Measurements from ENCODE around the gene ZBTB42.

ZBTB42 gene

DNA sequence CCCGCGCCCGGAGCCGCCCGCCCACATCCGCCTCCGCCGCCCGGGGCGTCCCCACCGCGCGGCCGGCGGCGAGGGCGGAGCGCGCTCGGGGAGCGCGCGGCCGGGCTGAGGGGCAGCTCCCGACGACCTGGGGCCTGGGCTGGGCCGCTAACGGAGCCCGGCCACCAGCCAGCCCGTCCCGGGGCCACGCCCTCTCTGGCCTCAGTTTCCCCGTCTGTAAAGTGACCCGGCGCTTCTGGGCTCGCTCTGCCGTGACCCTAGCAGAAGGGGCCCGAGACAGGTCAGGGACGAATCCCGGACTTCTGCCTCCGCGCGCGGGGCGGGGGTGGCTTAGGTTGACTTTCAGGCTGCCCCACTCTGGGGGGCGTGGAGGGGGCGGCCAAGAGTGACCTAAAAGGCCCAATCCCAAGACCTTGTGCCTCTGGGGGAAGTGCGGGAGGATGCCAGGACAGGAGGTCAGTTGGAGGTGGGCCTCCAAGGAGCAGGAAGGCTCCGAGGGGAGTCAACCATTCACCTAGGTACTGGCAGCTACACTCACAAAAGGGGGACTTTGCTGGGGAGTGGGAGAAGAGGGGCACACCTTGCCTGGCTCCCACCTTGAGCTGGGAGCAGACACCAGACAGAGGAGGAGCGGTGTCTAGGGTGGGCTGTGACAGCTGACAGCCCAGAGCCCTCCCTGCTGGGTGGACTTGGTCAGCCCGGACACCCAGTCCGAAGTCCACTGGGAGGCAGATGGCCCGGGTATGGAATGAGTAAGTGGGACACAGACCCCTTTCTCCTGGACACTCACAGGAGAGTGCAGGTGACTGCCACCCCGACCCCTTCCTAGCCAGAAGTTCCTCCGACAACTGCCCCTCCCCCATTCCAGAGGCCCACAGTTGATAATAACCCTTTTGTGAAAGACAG lies 4.9 kb upstream of the ZBTB42 start:
- peak; percentile 50 for DNase-seq (ENCODE audit: low read depth)

DNA sequence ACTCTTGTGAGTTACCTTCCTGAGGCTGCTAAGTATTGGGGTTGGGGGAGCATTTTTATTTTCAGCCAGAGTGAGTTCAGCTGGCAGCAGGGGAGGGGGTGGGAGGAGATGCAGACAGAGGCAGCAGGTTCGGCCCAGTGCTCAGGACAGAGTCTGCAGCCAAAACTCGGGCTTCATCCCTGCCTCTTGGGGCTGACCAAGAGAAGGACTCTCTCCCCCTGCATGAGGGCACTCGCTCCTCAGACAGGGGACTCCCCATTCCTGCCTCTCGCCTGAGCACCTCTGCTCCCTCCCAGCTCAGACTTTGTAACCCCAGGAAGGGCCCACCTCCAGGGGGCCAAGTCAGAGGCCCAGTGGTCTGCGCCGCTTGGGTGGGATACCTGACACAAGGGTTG lies 4.2 kb upstream of the ZBTB42 start:
- no peak for DNase-seq (ENCODE audit: low read depth)

DNA sequence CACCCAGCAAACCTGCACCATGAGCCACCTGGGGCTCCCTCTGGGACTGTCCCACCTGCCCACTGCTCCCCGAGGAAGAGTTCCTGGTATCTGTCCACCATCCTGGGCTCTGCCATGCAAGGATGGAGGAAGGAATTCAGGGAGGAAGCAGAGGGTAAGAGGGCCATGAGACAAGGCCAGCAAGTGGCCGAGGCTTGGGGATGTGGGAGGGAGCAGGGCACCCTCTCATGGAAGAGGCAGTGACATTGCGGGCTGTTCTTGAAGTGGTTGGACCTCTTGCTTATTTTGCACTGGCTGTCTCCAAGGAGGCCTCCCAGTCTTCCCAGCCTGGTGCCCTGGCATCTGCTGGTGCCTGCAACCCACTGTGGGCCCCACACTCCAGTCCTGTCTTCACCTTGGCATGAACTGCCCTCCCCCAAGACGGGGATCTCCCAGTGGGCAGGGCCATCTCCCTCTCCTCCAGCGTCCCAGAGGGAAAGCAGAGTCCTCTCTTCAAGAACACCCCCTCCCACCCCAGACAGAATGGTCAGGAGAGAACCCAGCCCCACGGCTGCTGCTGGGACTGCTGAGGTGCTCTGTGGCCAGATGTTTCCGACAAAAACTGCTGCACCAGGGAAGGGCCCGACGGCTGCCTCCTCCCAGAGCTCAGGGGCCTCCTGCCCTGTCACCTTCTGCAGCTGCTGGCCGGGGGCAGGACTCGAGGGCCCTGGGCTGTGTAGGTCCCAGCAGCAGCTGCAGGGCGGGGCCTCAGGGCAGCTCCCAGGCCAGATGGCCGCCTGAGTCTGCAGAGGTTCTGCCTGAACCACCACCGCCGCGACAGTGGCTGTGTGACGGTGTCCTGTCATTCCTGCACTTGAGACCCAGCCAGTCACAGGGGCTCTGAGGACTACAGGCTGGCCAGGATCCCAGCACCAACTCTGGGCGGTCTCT lies 3.5 kb upstream of the ZBTB42 start:
- DNase-seq (ENCODE audit: low read depth): no peak

DNA sequence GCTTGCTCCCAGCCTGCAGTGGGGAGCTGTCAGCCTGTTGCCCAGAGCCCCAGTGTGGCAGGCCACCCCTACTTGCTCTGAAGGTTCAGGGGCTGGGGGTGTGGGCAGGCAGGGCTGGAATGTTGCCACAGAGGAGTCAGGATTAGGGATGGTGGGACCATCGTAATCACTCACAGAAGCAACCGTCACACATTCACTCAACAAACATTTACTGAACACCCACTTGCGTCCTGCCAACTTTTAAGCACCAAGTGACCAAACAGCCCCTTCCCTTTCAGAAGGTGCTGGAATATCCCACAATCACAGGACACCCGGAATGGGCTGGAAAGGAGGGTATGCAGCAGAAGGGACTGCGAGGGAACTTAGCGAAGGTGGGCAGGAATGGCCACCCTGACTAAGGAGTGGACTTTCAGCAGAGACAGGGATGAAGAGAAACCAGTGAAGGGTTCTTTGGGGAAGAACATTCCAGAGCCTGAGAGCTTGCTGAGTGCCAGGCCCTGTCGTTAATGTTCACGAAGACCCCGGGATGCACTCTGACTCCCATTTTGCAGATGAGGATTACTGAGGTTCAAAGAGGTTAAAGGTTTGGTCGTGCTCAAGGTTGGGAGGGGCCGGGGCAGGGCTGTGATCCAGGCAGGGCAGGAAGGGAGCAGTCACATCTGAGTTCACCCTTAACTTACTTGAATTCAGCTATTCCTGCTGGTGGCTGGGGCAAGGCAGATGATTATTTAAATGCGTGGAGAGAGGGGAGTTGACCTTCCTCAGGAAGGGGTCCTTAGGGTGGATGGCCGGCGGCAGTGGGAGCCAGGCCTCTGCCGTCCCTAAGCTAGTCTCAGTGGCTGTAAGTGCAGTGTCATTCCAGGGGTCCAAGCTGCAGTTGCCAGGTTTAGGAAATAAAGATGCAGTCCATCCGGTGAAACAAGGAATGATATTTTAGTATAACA lies 2.3 kb upstream of the ZBTB42 start:
- no peak for DNase-seq (ENCODE audit: low read depth)

DNA sequence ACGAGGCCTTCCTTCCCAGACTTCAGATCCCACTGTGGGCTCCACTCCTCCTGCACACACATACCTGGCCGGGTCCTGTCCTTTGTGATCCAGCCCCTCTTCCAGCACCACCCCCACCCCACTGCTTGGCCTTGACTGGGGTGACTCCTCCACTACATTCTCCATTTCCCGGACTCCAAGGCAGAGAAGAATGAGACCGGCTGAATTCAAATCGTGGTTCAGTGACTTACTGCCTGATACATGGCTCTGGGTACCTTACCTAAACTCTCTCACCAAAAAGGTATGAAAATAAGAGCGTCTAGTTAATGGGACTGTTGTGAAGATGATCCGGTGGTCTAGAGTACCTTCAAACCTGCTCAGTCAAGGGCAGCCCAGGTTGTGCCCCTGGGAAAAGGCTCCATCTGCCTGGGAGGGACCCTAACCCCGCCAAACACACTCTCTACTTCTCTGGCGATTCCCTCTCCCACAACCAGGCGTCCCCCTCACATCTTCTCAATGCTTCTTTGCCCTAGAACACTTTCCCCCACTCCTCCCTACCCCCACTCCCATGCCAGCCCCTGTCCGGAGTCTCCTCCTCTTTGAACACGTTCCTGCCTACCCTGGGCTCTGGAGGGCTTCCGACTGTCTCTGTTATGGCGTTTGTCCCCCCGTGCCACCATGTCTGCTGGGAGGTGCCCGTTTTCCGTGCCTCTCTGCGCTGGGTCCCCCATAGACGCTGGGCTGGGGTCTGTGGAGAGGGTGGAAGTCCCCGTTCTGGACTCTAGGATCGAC lies 1.5 kb upstream of the ZBTB42 start:
- DNase-seq (ENCODE audit: low read depth): peak; percentile 26

DNA sequence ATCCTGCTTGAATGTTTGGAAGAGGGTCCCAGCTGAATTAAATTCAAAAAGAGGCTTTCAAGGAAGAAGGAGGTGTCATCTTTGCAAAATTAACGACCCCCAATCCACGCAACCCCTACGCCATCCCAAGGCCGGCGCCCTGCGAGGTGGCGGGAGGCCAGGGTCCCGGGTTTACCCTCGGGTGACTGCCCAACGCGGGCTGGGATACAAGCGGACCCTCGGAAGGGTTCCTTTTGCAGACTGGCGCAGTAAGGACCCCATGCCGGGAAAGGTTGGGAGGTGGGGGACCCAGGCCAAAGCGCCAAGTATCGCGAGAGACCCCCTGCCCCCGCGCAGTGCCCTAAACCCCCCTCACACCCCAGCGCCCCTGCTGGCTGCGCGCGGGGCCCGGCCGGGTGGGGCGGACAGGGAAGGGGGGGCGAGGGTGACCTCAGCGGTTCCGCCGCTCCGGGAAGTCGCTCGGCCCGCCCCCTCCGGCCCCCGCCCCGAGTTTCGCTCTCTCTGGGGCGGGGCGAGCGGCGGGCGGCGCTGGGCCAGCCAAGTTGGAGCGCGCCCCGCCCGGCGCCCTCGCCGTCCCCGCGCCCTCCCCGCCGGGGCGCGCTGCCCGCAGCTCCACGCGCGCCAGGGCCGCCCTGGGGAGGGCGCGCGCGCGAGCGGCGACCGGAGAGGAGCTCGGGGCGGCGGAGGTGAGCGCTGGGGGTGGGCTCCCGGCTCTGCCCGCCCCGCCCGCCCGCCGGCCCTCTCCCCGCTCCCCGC lies 708 bp upstream of the ZBTB42 start:
- peak; percentile 82 for DNase-seq (ENCODE audit: low read depth)

DNA sequence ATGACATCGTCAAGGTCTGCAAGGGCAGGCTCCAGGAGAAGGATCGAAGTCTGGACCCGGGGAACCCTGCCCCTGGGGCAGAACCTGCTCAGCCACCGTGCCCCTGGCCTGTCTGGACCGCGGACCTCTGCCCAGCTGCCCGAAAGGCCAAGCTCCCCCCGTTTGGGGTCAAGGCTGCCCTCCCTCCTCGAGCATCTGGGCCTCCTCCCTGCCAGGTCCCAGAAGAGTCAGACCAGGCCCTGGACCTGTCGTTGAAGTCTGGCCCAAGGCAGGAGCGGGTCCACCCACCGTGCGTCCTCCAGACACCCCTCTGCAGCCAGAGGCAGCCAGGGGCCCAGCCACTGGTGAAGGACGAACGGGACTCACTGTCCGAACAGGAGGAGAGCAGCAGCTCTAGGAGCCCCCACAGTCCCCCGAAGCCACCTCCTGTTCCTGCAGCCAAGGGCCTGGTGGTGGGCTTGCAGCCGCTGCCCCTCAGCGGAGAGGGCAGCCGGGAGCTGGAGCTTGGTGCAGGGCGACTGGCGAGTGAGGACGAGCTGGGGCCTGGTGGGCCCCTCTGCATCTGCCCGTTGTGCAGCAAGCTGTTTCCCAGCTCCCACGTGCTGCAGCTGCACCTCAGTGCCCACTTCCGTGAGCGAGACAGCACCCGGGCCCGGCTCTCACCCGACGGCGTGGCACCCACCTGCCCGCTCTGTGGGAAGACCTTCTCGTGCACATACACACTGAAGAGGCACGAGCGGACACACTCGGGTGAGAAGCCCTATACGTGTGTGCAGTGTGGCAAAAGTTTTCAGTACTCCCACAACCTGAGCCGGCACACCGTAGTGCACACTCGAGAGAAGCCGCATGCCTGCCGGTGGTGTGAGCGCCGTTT lies 856 bp downstream of the ZBTB42 start:
- DNase-seq (ENCODE audit: low read depth): no peak

DNA sequence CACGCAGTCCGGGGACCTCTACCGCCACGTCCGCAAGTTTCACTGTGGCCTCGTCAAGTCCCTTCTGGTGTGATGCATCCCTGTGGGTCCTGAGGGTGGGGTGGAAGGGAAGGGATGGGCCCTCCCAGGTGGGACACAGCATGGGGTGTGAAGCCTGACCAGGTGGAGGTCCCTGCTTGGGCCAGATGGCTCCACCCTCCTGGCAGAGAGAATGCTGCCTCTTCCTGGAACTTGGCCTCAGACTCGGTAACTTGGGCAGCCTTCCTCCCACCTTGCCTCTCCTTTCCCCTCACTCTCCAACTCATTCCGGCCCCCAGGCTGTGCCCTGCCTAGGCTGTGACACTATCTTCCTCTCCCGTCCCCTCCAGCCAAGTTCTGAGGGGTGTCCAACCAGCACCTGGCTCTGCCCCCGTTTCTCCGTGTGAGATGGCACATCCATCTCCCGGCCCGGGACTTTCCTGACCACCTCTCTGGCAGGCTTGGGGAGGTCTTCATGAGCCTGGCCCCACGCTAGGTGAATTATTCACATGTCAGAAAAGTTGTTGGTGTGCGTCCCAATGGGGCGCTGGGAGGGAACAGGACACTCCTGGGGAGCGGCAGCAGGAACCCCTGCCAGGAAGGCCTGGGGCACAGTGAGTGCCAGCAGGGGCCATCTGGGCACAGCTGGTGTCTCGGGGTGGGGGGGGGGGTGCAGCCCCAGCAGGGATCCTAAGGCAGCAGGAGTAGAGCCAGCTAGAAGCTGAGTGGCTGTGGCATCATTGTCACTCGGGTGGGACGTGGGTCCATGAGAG lies 1.7 kb downstream of the ZBTB42 start:
- DNase-seq (ENCODE audit: low read depth): no peak

DNA sequence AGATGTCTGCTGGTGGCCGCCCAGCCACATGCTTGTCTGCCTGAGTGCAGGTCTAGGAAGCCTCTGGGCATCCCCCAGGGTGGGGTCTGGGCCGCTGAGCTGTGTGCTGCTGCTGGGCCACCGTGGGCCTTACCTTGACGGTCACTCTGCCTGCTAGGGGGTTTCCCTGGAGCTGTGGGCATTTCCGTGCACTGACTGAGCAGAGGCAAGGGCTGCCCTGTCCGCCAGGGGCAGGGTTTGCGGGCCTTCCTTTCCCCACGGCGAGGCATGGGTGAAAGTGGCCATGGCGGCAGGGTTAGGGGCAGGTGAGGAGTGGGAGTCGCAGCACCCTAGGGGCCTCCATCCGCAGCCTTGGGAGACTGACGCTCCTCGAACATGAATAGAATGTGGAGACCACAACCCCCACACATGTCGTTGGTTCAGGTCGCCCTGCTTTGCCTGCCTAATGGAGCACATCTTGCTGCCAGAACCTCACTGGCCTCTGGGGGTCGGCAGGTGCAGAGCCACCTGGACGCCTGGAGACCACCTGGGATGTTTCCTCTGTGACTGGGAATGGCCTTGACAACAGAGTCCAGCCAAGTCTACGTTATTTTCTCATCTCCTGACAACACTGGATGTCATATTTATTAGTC lies 2.5 kb downstream of the ZBTB42 start:
- no peak for DNase-seq (ENCODE audit: low read depth)

DNA sequence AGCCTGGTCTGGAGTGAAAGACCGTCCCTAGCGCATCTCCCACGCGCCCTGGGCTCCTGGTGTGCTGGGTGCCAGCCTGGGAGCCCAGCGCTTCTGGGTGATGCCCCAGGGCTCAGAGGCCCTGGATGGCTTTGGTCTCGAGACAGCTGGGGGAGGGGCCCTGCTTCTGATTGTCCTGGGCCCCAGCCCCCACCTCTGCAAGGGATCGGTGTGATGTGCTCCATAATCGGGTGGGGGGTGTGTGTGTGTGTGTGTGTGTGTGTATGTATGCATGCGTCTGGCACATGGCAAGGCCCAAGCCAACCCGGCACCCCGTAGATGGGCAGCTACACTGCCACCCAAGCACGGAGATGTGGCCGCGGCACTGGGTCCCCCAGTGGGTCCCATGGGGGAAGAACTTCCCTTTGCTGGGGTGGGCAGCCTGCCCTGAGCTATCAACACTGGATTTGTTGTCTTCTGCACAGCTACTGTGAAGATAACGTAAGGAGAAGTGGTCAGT lies 3.1 kb downstream of the ZBTB42 start:
- no peak for DNase-seq (ENCODE audit: low read depth)

DNA sequence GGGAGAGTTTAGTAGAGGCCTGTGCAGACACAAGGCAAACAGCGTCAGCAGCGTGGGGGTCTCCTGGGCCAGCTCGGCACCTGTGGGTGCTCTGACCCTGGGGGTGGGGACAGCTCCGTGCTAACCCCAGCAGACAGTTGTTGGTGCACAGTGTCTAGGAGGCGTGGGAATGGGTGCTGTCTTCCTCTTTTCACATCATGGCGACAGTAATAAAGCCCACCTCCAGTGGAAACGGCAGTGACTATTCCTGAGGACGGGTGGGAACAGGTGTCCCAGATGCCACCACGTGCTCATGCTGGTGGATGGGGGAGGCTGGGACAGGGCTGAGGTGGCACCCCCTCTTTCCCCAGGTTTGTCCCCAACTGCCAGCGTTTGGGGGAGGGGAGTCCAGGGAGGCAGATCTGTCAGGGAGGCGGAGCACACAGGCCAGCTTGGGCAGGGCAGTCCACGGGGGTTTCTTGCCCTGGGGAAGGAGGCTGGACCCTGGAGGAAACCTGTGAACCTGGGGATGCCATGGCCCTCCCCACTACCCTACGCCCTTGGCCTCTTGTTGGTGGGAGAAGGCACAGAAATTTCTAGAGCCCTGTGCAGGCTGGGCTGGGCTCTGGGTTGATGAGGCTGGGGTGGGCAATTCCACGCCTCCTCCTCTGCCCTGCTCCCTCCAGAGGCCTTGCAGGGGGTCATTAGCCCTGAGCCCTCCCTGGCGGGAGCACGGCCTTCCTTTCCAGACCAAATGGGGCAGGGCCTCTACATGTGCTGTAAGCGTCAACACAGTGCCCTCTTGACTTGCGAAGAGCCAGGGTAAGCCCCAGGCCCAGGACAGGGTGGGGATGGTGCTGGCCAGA lies 3.8 kb downstream of the ZBTB42 start:
- DNase-seq (ENCODE audit: low read depth): no peak

DNA sequence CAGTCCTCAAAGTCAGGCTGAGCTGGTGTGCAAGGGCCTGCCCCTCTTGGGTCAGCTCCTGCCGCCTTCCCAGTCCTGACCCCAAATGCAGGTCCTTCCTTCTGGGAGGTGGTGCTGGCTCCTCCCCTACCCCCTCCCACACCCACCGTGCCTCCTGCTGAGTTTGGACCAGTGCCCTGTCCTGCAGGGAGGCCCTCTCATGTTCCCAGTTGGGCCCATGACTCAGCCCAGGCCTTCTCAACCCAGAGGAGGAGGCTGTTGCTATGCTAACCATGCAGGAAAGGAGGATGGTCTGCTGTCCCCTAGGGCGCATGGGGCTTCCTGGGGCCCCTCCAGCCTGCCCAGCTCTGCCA lies 4.4 kb downstream of the ZBTB42 start:
- peak; percentile 80 for DNase-seq (ENCODE audit: low read depth)

DNA sequence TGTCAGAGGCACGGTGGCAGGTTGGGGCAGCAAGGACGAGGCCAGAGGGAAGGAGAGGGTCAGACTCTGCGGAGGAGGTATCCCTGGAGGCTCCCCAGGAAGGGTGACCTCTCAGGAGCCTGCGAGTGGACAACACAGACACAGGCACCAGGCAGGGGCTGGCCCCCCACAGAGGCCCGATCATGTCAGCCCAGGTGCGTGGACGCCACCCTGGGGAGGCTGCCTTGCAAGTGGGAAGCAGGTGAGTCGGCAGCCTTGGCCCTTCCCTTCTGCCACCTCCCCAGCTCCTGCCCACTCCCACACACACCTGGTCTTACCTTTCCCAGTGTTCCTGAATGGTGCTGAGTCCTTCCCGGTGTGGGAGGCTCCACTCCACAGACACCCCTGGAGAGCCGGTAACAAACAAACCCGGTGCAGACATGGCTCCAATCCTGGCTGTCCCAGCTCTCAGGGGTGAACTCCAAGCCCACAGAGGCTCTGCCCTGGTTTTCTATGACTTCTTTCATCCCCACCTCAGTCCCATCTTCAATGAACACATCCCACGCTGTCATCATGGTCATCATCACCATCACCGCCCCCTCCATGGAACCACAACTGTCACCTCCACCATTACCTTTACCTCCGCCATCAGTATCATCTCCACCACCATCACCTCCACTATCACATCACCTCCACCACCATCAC lies 5.2 kb downstream of the ZBTB42 start:
- DNase-seq (ENCODE audit: low read depth): no peak

DNA sequence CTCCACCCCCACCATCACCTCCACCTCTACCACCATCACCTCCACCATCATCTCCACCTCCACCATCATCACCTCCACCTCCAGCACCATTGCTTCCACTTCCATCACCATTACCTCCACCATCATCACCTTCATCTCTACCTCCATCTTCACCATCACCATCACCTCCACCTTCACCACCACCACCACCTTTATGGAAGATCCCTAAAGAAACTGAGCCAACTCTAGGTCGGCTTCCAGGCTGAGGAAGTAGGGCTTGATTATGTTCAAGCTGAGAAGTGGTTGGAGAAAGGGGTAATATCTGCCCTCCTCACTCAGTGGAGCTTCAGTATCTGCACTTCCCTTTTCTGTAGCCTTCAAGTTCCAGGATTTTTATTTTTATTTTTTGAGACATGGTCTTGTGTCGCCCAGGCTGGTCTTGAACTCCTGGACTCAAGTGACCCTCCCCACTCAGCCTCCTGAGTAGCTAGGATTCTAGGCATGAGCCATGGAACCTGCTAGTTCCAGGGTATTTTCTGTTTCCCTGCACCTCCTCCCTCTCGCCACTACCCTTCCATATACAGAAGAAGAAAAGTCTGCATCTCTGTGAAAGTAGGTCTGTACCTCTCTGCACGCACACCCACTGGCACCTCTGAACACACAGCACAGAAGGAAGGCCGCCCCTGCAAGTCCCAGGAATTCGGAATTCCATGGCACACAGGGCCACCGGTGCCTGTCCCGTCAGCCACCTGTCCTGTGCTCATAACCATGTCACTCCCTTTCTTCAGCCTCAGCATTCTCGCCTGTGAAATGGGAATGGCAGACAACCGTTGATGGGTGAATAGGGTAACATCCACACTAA lies 5.9 kb downstream of the ZBTB42 start:
- no peak for DNase-seq (ENCODE audit: low read depth)

DNA sequence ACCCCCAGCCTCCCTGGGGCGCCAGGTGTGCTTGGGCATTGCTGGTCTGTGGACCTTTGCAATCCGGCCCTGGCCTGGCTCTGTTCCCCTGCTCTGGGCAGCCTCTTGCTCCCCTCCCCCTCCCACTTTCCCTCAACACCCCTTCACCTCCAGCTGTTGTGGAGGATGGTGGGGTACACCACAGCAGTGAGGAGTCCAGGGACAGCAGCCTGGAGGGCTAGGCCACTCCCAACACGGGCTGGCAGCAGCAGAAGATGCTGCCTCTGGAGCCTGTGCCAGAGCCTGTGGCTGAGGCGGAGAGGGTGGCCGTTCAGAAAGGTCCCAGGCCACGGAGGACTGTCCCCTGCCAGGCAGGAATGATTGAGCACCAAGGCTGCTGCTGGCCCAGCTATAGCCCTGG lies 7.6 kb downstream of the ZBTB42 start:
- no peak for DNase-seq (ENCODE audit: low read depth)

All from fibroblast of gingiva (primary cell).